HK-2 (cell line): Measurements from ENCODE around the gene PGM2.

ENCODE experiments used
- DNase-seq: peaks from one replicate; pipeline ENCODE4 v3.0.0-alpha.2; 2018; ENCODE audit not compliant: unreplicated experiment

Gene PGM2

GRCh38 chr4:37864786-37865185, 38.3 kb downstream of the PGM2 start:
- DNase-seq: no peak

- no peak for DNase-seq
These were observed 39.0 kb downstream of the PGM2 start for GRCh38 chr4:37865450-37865849.

DNA sequence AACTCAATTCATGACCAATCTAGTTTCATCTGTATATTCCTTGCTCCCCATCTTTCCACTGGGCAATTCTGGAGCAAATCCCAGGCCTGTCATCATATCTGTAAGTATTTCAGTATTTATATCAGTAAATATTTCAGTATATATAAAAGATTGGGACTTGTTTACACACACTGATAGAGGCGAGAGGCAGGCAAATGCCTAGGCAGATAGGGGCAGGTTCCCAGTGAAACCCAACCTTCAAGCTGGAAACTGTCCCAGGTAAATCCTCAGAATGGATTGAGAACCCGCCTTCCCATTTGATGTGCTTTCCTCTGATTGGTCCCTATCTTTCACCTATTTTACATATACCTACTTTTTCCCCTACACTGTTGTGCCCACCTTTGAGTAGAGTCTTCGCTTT, 40.6 kb downstream of the PGM2 start:
- no peak for DNase-seq

GRCh38 chr4:37868238-37868637, 41.8 kb downstream of the PGM2 start:
- DNase-seq: no peak

GRCh38 chr4:37872310-37872988, 46.0 kb downstream of the PGM2 start:
- DNase-seq: no peak

- DNase-seq: no peak
These were observed 46.9 kb downstream of the PGM2 start for GRCh38 chr4:37873386-37873785.

DNA sequence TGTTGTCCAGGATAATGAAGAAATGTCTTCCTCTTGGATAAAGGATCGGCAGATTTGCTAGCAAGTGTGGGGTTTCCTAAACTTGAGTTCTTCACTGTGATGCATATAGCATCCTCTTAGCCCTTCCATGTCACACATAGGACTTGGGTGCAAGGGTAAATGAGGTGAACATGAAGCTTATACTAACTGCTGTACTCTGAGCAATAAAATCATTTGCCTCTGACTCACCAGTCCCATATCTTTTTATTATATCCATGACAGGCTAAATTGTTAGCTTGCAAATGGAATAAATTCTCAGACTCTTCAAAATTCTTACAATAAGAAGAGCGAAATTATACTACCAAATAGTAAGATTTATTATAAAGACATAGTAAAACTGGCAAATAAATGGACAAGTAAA, 49.7 kb downstream of the PGM2 start:
- DNase-seq: no peak

GRCh38 chr4:37879365-37879764, 52.9 kb downstream of the PGM2 start:
- no peak for DNase-seq

DNA sequence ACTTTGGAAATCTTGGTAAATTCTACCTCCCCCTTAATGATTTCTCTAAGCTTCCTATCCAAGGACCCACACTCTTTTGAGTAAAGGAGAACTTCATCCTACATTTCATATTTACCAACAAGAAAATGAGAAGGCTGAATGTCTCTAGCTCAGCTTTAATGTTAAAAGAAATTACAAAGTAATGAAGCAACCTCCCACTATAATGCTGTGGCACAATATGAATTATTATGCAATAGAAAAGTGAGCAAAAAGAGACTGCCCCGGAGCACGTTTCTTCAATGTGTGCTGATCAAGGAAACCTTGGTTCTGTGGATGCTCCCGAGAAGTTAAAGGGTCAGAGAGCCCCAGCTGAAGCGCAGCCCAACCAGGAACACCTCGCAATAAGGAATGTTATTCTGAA, 55.3 kb downstream of the PGM2 start:
- DNase-seq: no peak

DNA sequence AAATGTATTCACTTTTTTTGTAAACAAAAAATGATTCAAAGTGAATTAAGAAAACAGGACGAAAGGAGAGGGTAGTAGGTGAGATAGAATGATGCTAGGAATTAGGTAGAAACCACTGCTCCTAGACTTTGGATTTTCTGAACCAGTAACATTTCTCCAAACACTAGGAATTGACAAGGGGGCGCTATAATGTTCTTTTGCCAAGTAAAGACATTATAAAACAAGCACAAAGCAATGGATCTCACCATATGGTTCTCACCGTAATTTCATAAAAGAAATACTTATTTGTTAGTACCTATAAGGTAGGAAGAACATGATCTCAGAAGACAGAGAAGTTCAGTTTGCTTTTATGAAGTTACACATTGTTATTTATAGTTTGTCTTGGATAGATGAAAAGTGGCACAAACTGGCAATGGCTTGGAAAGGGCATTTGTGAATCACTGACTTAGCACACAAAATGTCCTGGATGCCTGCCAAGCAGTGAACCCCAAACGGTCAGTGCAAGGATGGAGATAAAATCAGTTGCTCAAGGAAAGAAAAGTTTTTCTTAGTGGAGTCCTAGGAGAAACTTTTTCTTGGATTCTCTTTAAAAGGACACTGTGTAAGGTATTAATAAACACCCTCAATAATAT, 56.3 kb downstream of the PGM2 start:
- no peak for DNase-seq

GRCh38 chr4:37884855-37885487, 58.5 kb downstream of the PGM2 start:
- no peak for DNase-seq

- DNase-seq: no peak
These were observed 59.0 kb downstream of the PGM2 start for GRCh38 chr4:37885496-37885895.

DNA sequence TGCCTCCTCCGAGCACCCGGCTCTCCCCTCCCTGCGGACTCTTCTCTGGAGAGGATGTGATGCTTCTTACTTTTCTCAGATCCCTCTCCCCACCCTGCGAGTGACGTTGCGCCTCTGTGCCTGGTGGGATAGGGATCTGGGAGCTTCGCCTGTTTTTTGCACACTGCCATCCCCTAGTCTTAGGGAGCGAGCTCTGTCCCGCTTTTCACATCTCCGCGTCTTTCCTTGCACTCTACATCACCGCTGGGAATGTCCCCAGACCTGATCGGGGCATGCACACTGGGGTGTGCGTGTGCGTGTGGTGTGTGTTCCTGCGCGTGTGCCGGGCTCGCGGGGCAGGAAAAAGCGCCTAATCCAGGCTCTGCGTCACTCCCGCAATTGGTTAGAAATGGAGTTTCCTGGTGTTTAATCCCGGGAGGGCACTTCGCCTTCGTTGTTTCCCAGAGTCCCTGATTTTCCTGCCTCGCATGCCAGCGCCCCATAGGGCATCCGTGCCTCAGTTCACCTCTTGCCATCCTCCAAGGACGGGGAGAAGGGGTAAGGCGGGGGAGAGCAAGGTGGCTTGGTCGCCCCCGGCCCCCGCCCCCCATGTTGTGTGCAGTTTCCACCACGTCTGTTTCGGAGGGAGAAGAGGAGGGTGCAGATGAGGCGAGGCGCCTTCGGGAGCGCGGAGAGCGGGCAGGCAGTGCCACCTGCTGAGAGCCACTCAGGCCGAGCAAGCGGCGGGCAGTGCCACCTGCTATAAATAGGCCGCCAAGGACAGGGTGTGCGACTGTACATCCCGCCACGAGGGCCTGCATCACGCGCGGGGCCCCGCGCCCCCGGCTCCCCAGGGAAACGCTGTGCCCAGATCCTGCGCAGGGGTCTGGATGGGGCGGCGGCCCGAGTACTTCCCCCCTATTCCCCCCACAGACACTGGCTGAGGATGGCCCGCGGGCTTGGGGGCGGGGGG, 63.6 kb downstream of the PGM2 start:
- DNase-seq: peak; percentile 14

- DNase-seq: peak; percentile 63
These were observed 64.3 kb downstream of the PGM2 start, which contains the start of gene TBC1D1 for GRCh38 chr4:37890801-37891259. Gene TBC1D1, plus strand, starts transcription at chr4:37891084. Its CDS starts 11,012 bp downstream, at chr4:37902096.

GRCh38 chr4:37891260-37892159, 65.0 kb downstream of the PGM2 start:
- DNase-seq: peak; percentile 28

DNA sequence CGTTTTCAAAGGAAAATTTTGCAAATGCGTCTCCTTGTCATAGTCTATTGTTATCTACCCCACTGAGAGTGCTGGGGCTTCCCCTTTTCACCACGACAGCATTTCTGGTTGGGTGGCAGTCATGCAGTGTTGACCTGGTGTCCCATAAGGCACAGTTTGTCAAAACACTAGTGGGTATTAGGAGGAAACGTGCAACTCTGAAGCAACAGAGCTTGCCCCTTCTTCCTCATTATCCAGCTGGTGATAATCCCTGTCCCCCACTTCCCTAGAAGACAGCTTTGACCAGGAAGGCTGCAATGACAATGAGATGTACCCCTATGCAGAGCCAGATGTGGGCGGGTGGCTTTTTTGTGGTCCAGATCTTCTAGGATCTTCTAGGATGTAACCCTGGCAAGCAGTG, 66.2 kb downstream of the PGM2 start:
- no peak for DNase-seq

DNA sequence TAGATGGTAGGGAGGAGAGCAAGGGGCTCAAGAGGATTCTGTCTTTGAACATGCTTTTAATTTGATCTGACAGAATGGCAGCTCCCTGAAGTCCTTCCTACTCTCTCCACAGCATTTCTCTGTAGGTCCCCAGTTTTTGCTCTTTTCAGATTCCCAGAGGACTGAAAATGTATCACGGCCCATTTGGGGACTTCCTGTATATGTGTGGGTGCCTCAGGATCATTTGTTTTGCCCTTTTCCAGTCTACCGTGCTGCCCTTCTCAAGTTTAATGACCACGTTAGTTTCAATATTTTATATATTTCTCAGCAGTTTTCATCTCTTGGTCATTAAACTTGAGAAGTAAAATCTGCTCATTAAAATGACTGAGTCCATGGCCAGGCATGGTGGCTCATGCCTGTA, 66.7 kb downstream of the PGM2 start:
- DNase-seq: no peak

DNA sequence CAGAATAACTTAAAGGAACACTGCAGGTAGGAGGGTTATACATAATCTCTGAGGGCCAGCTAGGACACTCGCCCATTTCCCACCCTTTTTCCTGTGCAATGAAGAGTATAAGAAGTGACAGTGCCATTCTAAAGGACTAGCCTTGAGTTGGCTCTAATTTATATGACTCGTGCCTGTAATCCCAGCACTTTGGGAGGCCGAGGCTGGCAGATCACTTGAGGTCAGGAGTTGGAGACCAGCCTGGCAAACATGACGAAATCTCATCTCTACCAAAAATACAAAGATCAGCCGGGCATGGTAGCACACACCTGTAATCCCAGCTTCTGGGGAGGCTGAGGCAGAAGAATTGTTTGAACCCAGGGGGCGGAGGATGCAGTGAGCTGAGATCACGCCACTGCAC, 68.8 kb downstream of the PGM2 start:
- DNase-seq: no peak

- DNase-seq: no peak
These were observed 69.8 kb downstream of the PGM2 start for GRCh38 chr4:37896206-37896860.

DNA sequence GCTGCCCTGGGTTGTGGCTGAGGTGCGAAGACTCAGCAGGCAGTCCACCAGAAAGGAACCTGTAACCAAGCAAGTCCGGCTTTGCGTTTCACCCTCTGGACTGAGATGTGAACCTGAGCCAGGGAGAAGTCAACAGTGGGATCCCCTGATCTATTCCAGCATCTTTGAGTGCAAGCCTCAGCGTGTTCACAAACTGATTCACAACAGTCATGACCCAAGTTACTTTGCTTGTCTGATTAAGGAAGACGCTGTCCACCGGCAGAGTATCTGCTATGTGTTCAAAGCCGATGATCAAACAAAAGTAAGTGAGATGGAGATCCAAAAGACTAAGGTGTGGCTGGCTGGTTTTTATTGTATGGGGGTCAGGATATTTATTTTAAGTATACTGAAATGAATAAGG, 75.7 kb downstream of the PGM2 start:
- DNase-seq: no peak
